ENCODE data around the gene MTUS2.

DNA sequence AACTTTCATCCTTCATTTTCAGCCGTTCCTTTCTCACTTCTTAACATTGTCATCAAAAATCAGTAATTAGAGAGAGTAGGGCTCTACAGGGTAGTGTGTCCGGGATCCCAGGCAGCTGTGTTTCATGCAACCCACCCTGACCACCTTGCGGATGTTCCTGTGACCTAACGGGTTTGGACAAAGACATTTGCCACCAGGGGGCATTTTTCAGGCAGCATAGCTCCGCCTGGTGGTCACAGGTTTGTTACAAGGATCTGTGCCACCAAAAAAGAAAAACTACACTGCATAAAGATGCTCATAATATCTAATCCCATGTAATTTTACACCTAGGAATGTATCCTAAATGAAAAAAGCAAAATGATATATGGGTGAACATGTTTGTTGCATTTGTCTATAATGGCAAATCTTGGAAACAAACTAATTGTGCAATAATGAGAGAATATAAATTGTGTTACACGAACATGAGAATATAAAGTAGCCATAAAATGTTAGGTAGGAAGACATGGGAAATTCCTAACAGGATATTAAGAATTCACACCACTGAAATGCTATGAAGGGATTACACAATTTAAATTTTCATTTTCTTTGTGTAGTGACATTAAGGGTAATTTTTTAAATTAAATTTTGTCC is 652.3 kb downstream of the MTUS2 start:
- TF ChIP-seq, protein P1, sequence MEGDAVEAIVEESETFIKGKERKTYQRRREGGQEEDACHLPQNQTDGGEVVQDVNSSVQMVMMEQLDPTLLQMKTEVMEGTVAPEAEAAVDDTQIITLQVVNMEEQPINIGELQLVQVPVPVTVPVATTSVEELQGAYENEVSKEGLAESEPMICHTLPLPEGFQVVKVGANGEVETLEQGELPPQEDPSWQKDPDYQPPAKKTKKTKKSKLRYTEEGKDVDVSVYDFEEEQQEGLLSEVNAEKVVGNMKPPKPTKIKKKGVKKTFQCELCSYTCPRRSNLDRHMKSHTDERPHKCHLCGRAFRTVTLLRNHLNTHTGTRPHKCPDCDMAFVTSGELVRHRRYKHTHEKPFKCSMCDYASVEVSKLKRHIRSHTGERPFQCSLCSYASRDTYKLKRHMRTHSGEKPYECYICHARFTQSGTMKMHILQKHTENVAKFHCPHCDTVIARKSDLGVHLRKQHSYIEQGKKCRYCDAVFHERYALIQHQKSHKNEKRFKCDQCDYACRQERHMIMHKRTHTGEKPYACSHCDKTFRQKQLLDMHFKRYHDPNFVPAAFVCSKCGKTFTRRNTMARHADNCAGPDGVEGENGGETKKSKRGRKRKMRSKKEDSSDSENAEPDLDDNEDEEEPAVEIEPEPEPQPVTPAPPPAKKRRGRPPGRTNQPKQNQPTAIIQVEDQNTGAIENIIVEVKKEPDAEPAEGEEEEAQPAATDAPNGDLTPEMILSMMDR (IDR thresholded peaks at IDR 0.05), result peak; percentile 66 to 87 (median 73)
- TF ChIP-seq POLR2A (IDR thresholded peaks at IDR 0.05), result no peak
